H1 (cell line): ENCODE results near the gene FKTN. TPM values are rescaled to one million over a fixed set of nuclear protein-coding genes. Genes with fewer than 3 reads are reported as not detected.

Experiments
- ASH2L ChIP-seq: fragments of 200-600, 300-600 bp; sonication (generic); IDR thresholded peaks from one replicate; pipeline ENCODE4 v1.7.1; 2017; ENCODE audit warnings: low read length
- ATF2 ChIP-seq: IDR thresholded peaks from 2 replicates; pipeline ENCODE4 v1.6.1; 2012; ENCODE audit warnings: low read length, inconsistent platforms
- BCL11A ChIP-seq, 2 experiments: IDR thresholded peaks; one replicate each; pipeline ENCODE4 v1.6.1; 2011; ENCODE audit warnings: low read depth in 2 of 2, low read length in 2 of 2, mild to moderate bottlenecking in 2 of 2
- BRCA1 ChIP-seq: IDR thresholded peaks from 2 replicates; pipeline ENCODE4 v1.6.1; 2012; ENCODE audit warnings: low read depth, low read length, improper control_type of control experiment
- CHD1 ChIP-seq: IDR thresholded peaks from 2 replicates; pipeline ENCODE4 v1.6.1; 2012; ENCODE audit warnings: low read depth, low read length, improper control_type of control experiment
- CHD2 ChIP-seq: IDR thresholded peaks from 2 replicates; pipeline ENCODE4 v1.6.1; 2012; ENCODE audit warnings: low read length, improper control_type of control experiment
- EZH2 ChIP-seq: fragments of 200-600 bp; sonication (generic); IDR thresholded peaks from 2 replicates; pipeline ENCODE4 v1.7.1; 2012; ENCODE audit warnings: low read depth, mild to moderate bottlenecking, moderate library complexity, low read length, inconsistent platforms; ENCODE audit not compliant: severe bottlenecking
- HDAC6 ChIP-seq: IDR thresholded peaks from one replicate; pipeline ENCODE4 v1.7.1; 2012; ENCODE audit warnings: low read depth, mild to moderate bottlenecking, inconsistent platforms, low read length, moderate library complexity
- JUND ChIP-seq: IDR thresholded peaks from 2 replicates; pipeline ENCODE4 v1.6.1; 2011; ENCODE audit warnings: mild to moderate bottlenecking, improper control_type of control experiment, low read length
- KDM1A ChIP-seq: fragments of 200-600, 300-600 bp; sonication (generic); IDR thresholded peaks from 2 replicates; pipeline ENCODE4 v1.7.1; 2016; ENCODE audit warnings: mild to moderate bottlenecking, low read length, borderline replicate concordance
- KDM4A ChIP-seq: IDR thresholded peaks from one replicate; pipeline ENCODE4 v1.7.1; 2012; ENCODE audit warnings: low read depth, mild to moderate bottlenecking, moderate library complexity, low read length, inconsistent platforms; ENCODE audit not compliant: severe bottlenecking
- MAFK ChIP-seq: IDR thresholded peaks from 2 replicates; pipeline ENCODE4 v1.6.1; 2012; ENCODE audit warnings: low read depth, mild to moderate bottlenecking, improper control_type of control experiment, low read length
- NANOG ChIP-seq: IDR thresholded peaks from 2 replicates; pipeline ENCODE4 v1.6.1; 2011; ENCODE audit warnings: low read length, low read depth, mild to moderate bottlenecking, inconsistent platforms; ENCODE audit not compliant: insufficient read depth, poor library complexity, severe bottlenecking
- NRF1 ChIP-seq: IDR thresholded peaks from 2 replicates; pipeline ENCODE4 v1.6.1; 2011; ENCODE audit warnings: mild to moderate bottlenecking, low read depth, low read length, improper control_type of control experiment
- PHF8 ChIP-seq: fragments of 200-600 bp; sonication (generic); conservative IDR thresholded peaks from 2 replicates; pipeline ENCODE4 v1.7.1; 2012; ENCODE audit warnings: low read depth, mild to moderate bottlenecking, inconsistent platforms, low read length, moderate library complexity
- POLR2AphosphoS5 ChIP-seq: IDR thresholded peaks from 2 replicates; pipeline ENCODE4 v1.6.1; 2011; ENCODE audit warnings: low read depth, low read length
- RFX5 ChIP-seq: IDR thresholded peaks from 2 replicates; pipeline ENCODE4 v1.6.1; 2011; ENCODE audit warnings: low read depth, low read length, improper control_type of control experiment, borderline replicate concordance
- RNF2 ChIP-seq: fragments of 200-900, 300-1000 bp; sonication (generic); IDR thresholded peaks from 2 replicates; pipeline ENCODE4 v1.7.1; 2016; ENCODE audit warnings: borderline replicate concordance, low read depth, mild to moderate bottlenecking, antibody characterized with exemption, low read length; ENCODE audit not compliant: poor library complexity, severe bottlenecking; ENCODE audit errors: missing control alignments
- SIX5 ChIP-seq: IDR thresholded peaks from 2 replicates; pipeline ENCODE4 v1.6.1; 2011; ENCODE audit warnings: mild to moderate bottlenecking, low read depth, low read length
- SUZ12 ChIP-seq: fragments of 200-600 bp; sonication (generic); IDR thresholded peaks from 2 replicates; pipeline ENCODE4 v1.6.1; 2012; ENCODE audit warnings: mild to moderate bottlenecking, inconsistent platforms, low read length, moderate library complexity, mixed read lengths
- TCF12 ChIP-seq: IDR thresholded peaks from 2 replicates; pipeline ENCODE4 v1.6.1; 2011; ENCODE audit warnings: low read depth, mild to moderate bottlenecking, low read length
- TEAD4 ChIP-seq: IDR thresholded peaks from 2 replicates; pipeline ENCODE4 v1.6.1; 2012; ENCODE audit warnings: low read depth, low read length, inconsistent platforms, mixed read lengths
- YY1 ChIP-seq: IDR thresholded peaks from 2 replicates; pipeline ENCODE4 v1.6.1; 2011; ENCODE audit warnings: low read depth, mild to moderate bottlenecking, low read length
- polyA plus RNA-seq, 7 experiments: library from polyadenylated mRNA; depleted of rRNA in 3 of 7; stranded (reverse) in 5 of 7; unstranded in 2 of 7; fragments of >200 nt in 5 of 7; fragments of 200-250 nt in 2 of 7; gene quantifications; 1 replicate in 5 of 7; 2 replicates in 1 of 7; 4 replicates in 1 of 7; pipeline versions ENCODE4 v1.2.1 to v1.2.3, GENCODE V29; 2011 to 2013; ENCODE audit warnings: missing spikeins in 2 of 7, mixed read lengths in 2 of 7
- total RNA-seq: library from RNA; stranded (reverse); fragmentation: NEBNext Ultra II Directional; extraction: Animal tissue kit (Norgen Biotek cat#: 25700); gene quantifications from 2 replicates; pipeline ENCODE4 v1.2.1, GENCODE V29; 2021

FKTN gene
- total and polyA plus RNA-seq, 2 of the 8 experiments (the other 6 are each of a cell fraction or from before 2014, with no cell fraction given) = 2.7 to 13.4 TPM

- TF ChIP-seq ATF2 (no peak), KDM1A (no peak), RFX5 (no peak), POLR2AphosphoS5 (peak; percentile 24; the same call in 1 of the 2 replicates), RNF2 (no peak), ASH2L (peak; percentile 74), EZH2 (no peak), SIX5 (no peak), PHF8 (peak; percentile 79), SUZ12 (no peak), JUND (no peak), TEAD4 (no peak), CHD1 (no peak), NANOG (no peak), MAFK (no peak), YY1 (no peak), KDM4A (peak; percentile 98), BCL11A (IDR thresholded peaks at IDR 0.05; ENCODE audit: low read depth in 2 of 2, low read length in 2 of 2) (no peak), NRF1 (no peak), CHD2 (no peak), HDAC6 (no peak), BRCA1 (no peak), TCF12 (no peak)
- TF ChIP-seq, all 59 proteins: peak for 14
Observed at GRCh38 chr9:105557804-105558610, at the start of gene FKTN (continued).
